ENCODE results near the gene C3orf85.

- no peak for TF ChIP-seq CTCF (conservative IDR thresholded peaks at IDR 0.05; ENCODE audit: low read depth, low read length)
- no peak for TF ChIP-seq EZH2 (IDR thresholded peaks at IDR 0.05; ENCODE audit: borderline replicate concordance, low read depth, low read length, poor library complexity, severe bottlenecking)
Observed at GRCh38 chr3:109177908-109178307, 41.4 kb downstream of the C3orf85 start.
